Lower leg skin (tissue), 3 donors: ENCODE data around the gene DHRS13.

Experiments
- CTCF ChIP-seq, 3 donors: fragments of 450-650 bp; IDR thresholded peaks; one replicate each; pipeline ENCODE4 v1.5.1; 2016; ENCODE audit warnings: antibody characterized with exemption in 3 of 3, mild to moderate bottlenecking in 3 of 3, moderate library complexity in 2 of 3
- POLR2A ChIP-seq, 2 donors: fragments of 450-650 bp; IDR thresholded peaks; one replicate each; pipeline ENCODE4 v1.6.1; 2016 to 2017; ENCODE audit warnings: antibody characterized with exemption in 2 of 2, mild to moderate bottlenecking in 1 of 2, moderate library complexity in 1 of 2

DNA sequence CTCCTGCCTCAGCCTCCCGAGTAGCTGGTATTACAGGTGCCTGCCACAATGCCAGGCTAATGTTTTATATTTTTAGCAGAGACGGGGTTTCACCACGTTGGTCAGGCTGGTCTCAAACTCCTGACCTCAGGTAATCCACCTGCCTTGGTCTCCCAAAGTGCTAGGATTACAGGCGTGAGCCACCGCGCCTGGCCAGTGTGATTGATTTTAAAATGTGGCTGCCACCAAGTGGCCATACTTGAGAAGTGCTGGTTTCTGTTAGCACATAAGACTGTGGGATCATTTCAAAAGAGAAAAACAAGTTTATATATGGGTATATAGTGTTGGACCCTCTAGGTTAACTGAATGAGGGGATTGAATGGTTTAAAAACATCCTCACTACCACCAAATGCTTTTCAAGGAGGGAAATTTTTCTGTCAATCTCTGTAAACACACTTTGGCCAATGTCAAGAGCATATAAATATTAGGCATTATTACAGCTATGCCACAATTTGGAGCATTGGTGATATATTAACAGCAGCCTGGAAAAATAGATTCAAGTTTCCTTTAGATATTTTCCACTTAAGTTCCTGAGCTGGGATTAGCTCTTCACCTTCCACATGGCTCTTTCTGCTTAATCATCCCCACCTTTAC lies 13.5 kb upstream of the DHRS13 start:
- TF ChIP-seq CTCF (IDR thresholded peaks at IDR 0.05), result no peak
- no peak for TF ChIP-seq POLR2A (IDR thresholded peaks at IDR 0.05)
